HG03196 (cell line): ENCODE results near the gene STXBP3.

ENCODE experiments used
- ATAC-seq: cut with Tn5 transposase; IDR thresholded peaks from one replicate; pipeline ENCODE4 v1.9.1; 2021; ENCODE audit not compliant: unreplicated experiment

The STXBP3 gene

DNA sequence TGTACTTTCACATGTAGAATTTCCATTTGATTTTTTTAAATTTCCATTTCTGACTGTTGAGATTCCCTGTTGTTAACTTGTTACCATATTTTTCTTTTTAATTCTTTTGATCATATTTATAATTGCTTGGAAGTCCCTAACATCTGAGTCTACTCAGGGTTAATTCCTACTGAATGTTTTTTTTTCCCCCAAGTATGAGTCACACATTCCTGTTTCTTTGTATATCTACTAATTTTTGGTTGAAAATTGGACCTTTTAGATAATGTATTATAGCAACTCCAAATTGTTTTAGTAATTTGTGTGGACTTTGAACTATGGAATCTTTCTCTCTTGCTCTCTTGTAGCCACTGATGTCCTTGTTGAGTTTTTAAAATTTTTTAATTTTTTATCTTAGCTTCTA, 54.6 kb downstream of the STXBP3 start:
- no peak for ATAC-seq

DNA sequence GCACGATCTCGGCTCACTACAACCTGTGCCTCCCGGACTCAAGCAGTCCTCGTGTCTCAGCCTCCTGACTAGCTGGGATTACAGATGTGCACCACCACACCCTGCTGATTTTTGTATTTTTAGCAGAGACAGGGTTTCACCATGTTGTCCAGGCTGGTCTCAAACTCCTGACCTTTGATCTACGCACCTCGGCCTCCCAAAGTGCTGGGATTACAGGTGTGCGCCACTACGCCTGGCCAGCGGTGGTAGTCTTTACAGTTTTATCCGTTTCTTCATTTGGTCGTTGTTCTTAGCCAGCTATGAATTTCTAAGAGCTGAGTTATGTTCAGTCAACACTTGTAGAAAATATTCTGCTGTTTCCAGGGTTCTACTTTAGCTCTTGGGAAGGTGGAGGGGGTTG, 57.1 kb downstream of the STXBP3 start:
- ATAC-seq = no peak

DNA sequence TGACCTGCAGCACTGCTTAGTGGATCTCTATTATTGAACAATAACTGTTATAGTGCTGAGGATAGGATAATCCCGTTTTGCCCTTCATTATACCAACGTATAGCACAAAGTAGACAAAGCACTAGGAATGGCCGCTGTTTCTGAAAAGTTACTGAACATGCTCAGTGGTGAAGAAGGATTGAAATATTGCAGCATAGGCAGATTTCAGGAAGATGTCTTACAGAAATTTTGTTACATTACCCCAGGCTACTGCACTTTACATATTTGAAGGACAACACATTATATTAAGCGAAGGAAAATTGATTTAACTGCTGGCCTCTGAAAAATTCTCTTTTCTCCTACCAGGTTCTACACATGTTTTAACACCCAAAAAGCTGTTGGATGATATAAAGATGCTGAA, 62.0 kb downstream of the STXBP3 start:
- ATAC-seq = no peak

DNA sequence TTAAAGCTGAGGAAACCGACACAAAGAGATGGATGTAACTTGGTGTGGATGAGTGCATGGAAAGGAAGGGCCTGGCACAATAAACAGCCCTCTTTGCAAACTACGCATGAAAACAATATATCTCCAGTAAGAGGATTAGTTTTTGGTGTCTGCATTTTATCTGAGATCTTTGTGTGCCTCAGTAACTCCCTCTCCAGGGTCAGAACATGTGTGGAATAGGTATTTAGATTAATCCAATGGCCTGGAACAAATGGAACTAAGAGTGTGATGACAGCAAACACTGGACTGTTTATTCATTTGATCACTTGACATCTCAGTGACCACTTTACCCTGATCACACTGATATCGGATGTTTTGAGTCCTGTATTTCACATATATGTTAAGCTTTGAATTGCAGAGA, 65.1 kb downstream of the STXBP3 start:
- no peak for ATAC-seq

DNA sequence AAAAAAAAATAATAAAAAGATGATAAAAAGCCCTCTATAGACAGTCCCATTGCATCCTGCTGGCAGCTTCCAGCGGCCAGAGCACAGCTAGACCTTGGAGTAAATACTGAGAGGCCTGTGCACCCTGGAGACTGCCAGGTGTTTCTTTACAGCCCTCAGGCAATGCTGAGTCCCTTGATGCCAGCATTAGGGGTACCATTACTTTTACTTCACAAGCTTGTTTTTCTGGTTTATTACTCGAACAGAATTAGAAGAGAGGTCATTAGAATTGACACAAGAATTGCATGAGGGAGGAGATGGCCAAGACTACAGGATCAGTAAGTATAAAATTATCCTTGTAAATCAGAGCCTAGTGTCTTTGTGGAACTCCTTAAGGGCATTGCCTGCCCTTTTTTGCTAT, 66.9 kb downstream of the STXBP3 start:
- no peak for ATAC-seq

DNA sequence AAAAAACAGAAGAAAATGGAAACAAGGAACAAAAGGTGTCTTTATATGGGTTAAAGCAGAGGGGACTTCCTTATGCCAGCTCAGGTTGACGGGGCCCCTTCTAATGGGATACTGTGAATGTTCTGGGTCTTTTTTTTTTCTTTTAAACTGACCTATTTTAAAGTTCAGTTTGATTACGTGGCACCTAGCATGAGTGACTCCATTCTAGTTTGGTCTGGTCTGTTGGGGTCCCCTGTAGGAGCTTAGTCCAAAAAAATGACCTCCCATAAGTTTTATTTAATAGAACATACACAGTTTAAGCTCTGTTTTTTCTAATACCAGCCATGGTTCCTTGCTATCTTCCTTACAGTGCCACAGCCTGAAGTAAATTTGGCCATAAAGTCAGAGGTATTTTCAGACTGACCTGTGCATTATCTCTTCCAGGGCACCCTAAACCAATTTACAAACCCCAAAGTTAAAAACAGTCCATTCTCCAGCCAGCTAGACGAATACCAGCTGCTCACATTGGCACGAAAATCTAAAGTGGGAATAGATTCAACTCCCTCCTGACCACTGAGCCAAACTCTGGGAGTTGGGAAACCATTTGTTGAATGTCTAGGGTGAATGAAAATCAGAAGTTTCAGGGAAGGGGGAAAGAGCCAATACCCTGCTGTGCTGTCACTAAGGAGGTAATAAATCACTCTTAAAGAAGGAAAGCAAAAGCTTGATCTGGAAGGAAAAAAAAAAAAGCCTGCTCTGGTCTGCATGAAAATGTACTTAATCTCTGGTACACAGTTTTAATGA, 68.1 kb downstream of the STXBP3 start:
- ATAC-seq = no peak

DNA sequence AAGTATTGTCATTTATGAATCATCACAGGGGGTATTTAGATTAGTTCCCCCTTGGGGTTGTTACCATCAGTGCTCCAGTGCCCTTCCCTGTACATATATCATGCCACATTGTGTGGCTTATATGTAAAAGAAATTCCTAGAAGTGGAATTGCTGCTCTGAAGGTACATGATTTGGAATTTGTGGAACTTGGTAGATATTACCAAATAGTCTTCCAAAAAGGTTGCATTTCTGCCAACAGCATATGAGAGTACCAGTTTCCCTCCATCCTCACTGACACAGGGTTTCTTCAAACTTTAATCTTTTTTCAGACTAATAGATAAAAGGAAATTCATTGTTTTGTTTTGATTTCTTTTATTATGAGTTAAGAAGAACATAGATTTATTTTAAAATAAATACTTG, 69.1 kb downstream of the STXBP3 start:
- ATAC-seq = no peak

DNA sequence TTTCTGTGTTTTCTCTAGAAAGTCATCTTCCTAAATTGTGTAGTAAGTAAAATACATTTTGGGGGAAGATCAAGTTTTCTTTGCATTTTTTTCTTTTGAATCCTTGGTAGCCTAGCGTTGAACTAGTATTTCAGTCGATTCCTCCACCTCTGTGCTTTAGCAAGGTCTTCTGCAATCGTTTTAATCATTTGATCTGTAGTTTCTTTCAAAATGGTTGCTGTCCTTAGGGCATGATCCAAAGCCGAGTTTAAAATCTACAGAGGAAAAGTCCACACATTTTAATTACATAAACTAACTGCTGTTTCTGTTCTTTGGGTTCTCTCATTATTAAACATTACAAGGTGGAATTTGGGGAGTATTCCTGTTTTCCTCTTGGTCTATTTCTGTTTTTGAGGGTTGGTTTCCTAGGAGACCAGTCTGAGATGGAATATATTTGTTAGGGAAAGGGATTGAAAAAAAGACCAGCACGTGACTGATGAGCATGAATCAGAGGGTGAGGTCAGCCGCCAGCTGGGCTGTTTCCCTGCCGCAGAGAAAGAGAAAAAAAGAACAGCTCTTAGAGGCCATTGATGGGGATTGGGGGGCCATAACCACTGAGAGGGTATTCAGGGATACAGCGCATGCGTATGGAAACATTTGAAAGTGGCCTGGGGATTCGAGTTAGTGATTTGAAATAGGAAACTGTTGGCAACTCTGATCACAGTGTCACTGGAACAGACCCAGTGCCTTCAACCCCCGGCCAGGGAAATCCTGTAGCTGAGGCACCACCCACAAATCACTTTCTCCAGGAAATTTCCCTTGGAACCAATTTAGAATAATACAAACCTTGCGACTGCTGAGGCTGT, 69.8 kb downstream of the STXBP3 start:
- ATAC-seq = no peak

DNA sequence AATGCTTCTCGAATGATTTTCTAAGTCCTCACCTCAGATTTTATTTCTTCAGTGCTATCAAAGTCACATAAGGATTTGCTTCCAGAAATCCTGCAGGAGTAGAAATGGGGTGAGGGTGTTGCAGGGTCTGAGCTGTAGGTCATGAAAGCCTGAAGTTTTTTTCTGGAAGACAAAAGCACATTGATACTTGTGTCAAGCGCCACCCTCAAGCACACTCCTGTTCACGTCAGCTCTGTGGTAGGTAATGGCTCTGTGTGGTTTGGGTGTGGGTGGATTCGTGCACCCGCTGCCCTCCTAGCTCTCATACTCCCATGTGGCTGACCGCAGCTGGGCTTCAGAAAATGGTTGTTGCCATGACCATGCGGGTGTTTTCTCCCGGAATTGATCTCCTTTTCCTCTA, 70.5 kb downstream of the STXBP3 start:
- ATAC-seq = no peak

DNA sequence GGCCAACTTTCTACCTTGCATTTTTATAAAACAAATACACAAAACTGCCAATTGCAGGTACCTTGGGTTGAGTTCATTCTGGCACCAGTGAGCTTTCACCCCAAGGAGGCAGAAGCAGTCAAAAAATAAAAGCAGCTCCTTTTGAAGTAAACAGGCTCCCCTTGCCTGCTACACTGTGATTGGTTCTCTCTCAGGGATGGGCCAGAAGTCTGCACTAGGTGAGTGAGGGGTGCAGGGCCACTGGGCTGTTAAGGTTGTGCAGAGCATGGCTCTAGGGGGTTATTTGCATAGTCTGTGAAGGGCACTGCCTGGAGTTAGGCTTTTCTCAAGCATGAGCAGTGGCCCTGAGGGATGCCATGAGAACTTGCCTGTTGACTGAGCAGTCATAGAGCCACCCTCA, 71.3 kb downstream of the STXBP3 start:
- ATAC-seq = no peak

DNA sequence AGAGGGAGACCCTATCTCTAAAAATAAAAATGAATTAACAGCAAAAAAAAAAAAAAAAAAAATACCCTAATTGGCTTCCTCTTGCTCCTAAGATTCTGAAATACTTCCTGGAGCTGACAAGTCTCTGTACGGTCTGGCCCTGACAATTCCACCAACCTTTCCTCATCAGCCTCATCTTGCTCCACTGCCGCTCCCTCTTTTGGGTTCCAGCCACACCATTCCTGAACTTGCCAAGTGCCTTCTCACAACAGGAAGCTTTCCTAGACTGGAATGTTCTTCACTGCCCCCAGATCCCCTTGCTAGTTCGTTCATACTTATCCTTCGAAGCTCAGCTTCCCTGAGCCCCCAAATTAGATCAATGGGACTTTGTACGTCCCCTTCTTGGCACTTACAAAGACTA, 73.4 kb downstream of the STXBP3 start:
- ATAC-seq = no peak

DNA sequence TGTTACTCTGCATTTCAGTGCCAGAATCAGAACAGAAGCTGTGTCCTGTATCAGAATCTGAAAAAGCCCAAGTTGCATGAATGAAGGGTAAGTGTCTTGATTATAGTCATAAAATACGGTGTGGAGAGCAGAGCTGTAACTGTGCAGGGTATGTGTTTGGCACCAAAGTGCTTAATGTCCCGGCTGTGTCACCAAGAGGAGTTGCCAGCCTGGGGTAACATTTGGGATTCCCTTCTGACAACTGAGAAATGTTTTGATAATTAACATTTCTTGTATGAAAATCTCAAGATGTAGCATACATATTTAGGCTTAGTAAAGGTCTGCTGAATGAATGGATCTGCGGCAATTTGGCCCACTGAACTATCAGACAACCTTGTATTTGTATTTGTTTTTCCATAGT, 77.2 kb downstream of the STXBP3 start:
- ATAC-seq = no peak

DNA sequence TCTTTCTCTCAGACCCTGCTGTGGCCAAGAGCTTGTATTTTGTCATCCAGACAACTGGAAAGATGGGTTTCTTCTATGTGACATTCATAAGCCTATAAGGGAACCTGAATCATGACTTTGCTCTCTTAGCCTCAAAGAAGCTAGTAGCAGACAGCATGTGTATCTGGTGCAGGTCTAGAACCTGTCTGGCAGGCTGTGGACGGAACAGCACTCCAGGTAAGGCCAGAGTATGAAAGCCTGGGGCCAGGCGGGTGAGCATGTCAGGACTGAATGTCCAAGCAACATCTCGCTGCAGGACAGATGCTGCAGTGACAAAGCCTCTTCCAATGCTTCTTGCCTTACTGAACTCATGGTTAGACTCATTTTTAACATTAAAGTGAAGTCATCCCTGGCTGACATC, 77.6 kb downstream of the STXBP3 start:
- no peak for ATAC-seq

DNA sequence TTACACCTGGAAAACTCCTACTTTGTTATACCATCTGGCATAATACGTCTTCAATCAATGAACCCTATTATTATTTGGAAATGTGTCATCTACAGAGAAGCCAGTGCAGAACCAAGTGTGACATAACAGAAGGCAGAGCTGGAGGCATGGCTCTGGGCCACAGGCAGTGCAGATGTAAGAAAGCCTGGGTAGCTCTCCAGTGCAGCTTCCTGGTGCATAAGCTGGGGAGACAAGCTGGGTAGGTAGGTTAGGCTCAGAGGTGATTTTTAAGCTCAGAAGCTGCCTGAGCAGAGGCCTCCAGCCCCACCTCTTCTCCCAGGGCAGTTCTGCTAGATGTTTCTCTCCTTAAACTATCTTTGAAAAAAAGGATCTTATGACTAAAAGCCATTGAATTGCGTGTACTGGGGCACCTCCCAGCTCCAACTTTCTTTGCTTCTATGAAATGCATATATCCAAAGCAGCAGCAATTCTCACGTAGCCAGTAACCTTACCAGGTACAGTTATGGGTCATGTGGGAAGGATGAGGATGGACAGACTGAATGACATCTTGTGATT, 79.7 kb downstream of the STXBP3 start:
- ATAC-seq = no peak

DNA sequence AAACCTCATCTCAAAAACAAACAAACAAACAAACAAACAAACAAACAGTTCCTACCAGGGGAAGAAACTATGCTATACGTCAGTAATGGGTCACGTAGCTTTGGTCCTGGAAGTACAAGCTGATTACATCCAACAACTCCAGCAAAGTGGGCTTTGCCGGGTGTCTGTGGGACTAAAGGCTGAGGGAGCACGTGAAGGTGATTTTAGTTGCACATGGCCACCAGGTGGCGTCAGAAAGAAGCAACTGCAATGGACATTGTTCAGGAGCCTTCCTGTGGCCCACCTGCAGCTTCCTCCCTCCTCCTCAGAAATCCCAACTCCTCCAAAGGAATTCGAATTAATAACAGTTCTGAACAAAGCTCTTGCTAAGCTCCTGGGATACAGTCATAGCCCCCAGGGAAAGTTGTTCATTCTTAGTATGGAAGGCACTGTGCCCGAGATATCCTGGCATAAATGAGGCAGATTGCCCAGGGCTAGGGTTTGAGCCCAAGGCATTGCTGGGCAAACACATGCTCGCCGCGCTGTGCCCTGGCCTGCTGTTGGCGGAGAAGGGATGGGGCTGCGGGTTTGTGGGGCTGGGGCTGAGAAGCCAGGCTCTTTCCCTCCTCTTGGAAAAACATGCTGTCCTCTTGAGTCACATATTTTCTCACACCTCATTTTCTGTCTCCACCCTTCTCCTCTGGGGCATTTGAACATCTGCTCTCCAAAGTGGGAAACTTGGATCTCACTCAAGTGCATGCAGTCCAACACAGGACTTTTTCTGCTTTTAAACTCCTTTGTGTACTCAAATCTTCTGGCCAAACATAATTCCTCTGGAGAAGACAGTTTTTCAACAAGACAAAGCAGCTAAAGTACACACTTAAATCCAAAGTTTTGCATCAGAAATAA, 81.8 kb downstream of the STXBP3 start:
- ATAC-seq = no peak

DNA sequence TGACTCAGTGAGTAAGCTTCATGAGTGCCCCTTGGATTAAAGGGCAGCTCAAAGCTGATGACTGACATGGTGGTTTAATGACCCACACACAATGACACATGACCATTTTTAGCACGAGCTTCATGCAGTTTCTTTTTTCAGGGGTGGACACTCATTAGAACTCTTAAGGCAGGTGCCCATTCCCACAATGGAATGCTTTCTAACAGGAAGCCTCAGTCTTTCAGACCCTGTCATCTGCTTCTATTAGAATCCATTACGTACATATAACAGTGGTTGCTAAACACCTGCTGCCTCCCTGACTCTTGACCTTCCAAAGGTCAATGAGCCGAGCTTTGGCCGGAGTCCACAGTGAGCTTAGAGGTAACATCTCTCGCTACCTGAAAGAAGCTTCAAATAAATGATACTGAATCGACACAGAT, 83.0 kb downstream of the STXBP3 start:
- ATAC-seq = no peak

DNA sequence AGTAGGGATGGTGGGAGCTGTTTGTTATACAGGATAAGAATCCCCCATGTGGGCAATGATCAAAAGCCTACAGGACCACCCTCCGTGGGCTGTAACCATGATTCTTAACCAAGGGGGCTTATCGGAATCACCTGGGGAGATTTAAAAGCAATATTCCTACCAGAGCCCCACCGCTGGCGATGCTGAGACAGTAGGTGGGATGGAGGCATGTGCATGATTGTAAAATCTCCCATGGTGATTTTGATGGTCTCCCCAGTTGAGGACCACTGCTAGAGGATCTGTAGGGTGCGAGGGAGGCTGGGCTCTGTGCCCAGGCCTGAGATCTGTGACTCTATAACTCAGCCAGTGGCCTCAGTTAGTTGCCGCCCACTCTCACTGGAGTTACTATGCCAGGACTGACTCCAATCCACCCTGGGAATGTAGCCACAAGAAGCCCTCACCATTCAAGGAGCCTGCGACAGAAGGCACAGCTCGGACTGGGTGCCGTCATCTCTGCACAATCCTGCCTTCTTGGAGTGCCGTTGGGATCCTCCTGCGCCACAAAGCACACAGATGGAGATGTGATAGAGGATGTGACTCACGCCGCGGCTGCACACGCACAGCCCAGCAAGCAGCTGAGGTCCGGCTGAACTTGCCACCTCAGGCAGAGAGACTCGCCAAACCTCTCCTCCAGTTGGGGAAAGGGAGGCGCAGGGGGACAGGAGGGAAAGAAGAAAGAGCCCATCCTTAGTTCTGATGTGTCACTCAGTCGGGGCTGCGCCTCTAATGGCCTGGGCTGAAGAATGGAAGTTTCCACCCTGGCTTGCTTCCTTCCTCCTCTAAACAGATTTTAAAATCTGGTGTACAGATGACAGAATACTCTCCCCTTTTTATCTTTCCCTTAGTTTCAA, 83.9 kb downstream of the STXBP3 start:
- no peak for ATAC-seq

DNA sequence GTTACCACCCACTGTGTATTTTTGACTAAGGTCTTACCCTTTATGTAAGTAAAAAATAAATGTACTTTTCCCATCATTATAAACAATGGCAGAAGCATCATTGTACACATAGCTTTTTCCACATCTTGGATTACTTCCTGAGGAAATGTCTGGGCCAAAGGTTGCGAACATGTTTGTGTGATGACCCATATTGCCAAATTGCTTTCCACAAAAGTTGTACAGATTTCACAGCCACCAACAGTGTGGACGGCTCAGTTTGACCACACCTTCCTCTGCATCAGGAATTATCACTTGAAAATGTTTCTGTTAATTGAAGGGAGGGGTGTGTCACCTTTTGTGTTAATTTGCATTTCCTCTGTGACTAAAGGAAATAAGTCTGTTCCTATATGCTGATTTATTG, 84.8 kb downstream of the STXBP3 start:
- no peak for ATAC-seq

DNA sequence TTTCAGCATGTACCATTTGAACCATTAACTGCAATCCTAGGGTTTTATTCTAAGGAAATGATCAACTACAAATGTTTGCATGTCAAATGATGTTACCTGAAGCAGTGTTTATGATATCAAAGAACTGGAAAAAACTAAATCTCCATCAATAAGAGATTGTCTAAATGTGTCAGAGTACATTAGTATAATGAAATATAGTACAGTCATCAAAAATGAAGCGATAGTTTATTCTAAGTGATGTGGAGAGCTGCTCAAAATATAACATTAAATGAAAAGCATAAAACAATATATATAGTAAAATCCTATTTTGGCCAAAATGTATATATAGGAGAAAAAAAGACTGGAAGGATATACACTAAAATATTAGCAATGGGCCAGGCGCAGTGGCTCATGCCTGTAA, 86.5 kb downstream of the STXBP3 start:
- no peak for ATAC-seq

DNA sequence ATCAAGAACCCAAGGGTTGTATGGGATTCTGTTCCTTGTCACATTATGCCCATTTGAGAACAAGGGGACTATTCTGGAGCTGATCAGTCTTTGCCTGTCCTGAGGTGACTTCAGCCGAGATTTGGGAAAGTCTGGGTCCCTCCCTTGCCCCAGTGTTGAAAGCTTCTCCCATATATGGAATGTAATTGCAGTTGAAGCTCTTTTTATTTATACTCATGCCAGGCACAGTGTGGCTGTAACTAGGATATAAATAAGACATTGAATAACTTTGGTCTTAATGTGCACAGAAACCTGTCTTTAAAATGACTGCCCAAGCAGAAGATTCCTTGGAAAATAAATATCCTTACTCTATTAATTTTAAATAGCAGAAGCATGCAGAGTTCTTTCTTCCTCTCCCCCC, 95.2 kb downstream of the STXBP3 start:
- no peak for ATAC-seq
